OCI-LY1 (cell line): Measurements from ENCODE around the gene FOXB2.

Experiments used
- H2AFZ ChIP-seq: fragments of 200-600 bp; sonication (generic), shearing (Covaris generic); 2 replicates; pipeline ENCODE4 v1.6.0; 2014; ENCODE audit warnings: antibody characterized with exemption, mild to moderate bottlenecking, low read length
- H3F3A ChIP-seq: fragments of 200-600 bp; sonication (generic), shearing (Covaris generic); 2 replicates; pipeline ENCODE4 v1.6.0; 2014; ENCODE audit warnings: mild to moderate bottlenecking, antibody characterized with exemption, low read length, moderate library complexity; ENCODE audit not compliant: insufficient read depth
- H3K27ac ChIP-seq: fragments of 200-600 bp; sonication (generic); 2 replicates; pipeline ENCODE4 v1.5.1; 2014; ENCODE audit warnings: low read length, mixed run types, mild to moderate bottlenecking, low read depth; ENCODE audit not compliant: poor library complexity, severe bottlenecking
- H3K27me3 ChIP-seq: fragments of 200-600 bp; sonication (generic); 2 replicates; pipeline ENCODE4 v1.6.0; 2014; ENCODE audit warnings: antibody characterized with exemption, mild to moderate bottlenecking, low read length, moderate library complexity; ENCODE audit not compliant: insufficient read depth
- H3K36me3 ChIP-seq: fragments of 200-600 bp; sonication (generic); 2 replicates; pipeline ENCODE4 v1.6.1; 2014; ENCODE audit warnings: mild to moderate bottlenecking, antibody characterized with exemption, low read length, moderate library complexity, mixed read lengths; ENCODE audit not compliant: insufficient read depth
- H3K4me1 ChIP-seq: fragments of 200-600 bp; sonication (generic); 2 replicates; pipeline ENCODE4 v1.5.1; 2014; ENCODE audit warnings: mild to moderate bottlenecking, low read length, moderate library complexity; ENCODE audit not compliant: insufficient read depth, severe bottlenecking
- H3K4me2 ChIP-seq: fragments of 200-600 bp; sonication (generic), shearing (Covaris generic); 2 replicates; pipeline ENCODE4 v1.6.1; 2014; ENCODE audit warnings: low read length
- H3K4me3 ChIP-seq: fragments of 200-600 bp; sonication (generic); 2 replicates; pipeline ENCODE4 v1.5.1; 2014; ENCODE audit warnings: low read length, low read depth, mild to moderate bottlenecking, mixed read lengths; ENCODE audit not compliant: poor library complexity, severe bottlenecking
- H3K79me2 ChIP-seq: fragments of 200-600 bp; shearing (Covaris generic); 2 replicates; pipeline ENCODE4 v1.6.1; 2016; ENCODE audit warnings: mixed run types, low read length, mixed read lengths; ENCODE audit not compliant: insufficient read depth
- H3K9ac ChIP-seq: fragments of 200-600 bp; sonication (generic), shearing (Covaris generic); 2 replicates; pipeline ENCODE4 v1.6.1; 2014; ENCODE audit warnings: mild to moderate bottlenecking, low read length, mixed read lengths
- H3K9me2 ChIP-seq: fragments of 200-600 bp; sonication (generic), shearing (Covaris generic); 2 replicates; pipeline ENCODE4 v1.6.1; 2014; ENCODE audit warnings: low read depth, mild to moderate bottlenecking, low read length, mixed read lengths
- H3K9me3 ChIP-seq: fragments of 200-600 bp; shearing (Covaris generic); 2 replicates; pipeline ENCODE4 v1.6.1; 2014; ENCODE audit warnings: low read length, mixed read lengths
- H4K20me1 ChIP-seq: fragments of 200-600 bp; sonication (generic), shearing (Covaris generic); 2 replicates; pipeline ENCODE4 v1.6.0; 2016; ENCODE audit warnings: mild to moderate bottlenecking, low read length; ENCODE audit not compliant: insufficient read depth
- EZH2 ChIP-seq: fragments of 200-600 bp; sonication (generic), shearing (Covaris generic); IDR thresholded peaks from 2 replicates; pipeline ENCODE4 v1.8.0; 2017; ENCODE audit warnings: borderline replicate concordance, mixed run types, mild to moderate bottlenecking, antibody characterized with exemption, low read length, moderate library complexity, mixed read lengths
- TF ChIP-seq, protein P1 (sequence below): fragments of 200-600 bp; sonication (generic), shearing (Covaris generic); IDR thresholded peaks from 2 replicates; pipeline ENCODE4 v1.5.1; 2017; ENCODE audit warnings: mild to moderate bottlenecking, antibody characterized with exemption, low read length, moderate library complexity, mixed read lengths

The FOXB2 gene

DNA sequence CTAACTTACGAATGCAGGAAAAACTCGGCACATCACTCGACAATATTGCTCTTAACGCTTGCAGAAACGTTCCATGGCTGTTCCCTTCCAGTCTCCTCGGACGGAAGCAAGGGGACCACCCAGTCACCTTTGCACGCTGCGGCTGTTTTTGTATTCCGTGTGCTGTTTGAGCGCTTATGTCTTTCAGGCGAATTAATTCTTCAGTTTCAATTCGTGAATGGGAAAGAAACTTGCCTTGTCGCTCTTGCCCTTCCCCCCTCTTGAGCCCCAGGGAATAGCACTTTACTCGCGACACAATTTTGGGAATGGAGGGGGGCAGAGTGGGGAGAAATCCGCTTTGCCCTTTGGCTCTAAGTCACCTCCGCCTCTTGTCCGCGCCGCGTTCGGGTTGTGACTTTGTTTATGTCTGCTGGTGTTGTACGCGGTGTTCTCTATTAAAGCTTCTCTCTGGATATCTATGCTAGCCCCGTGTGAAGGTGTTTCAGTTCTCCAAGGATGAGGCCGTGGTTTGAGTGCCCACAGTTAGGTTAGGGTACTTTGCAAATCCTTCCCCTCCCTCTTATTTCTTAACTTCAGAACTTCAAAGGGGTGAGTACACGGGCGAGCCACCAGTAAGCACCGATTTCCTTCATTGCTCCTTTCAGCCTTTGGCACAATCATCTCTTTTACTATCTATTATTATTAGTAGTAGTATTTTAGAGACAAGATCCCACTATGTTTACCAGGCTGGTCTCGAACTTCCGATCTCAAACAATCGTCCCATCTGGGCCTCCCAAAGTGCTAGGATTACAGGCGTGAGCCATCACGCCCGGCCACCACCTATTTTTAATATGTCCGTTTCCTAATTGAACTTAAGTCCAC, 2.7 kb downstream of the FOXB2 start:
- no peaks in the 10 kb centered on the region for H3K79me2 ChIP-seq
- H3K9me3 ChIP-seq = no peaks in the 10 kb centered on the region
- no peak overlapping the region for H3K4me3 ChIP-seq
- H3K27me3 ChIP-seq = no peaks in the 10 kb centered on the region
- H4K20me1 ChIP-seq = no peaks in the 10 kb centered on the region
- TF ChIP-seq, protein P1, sequence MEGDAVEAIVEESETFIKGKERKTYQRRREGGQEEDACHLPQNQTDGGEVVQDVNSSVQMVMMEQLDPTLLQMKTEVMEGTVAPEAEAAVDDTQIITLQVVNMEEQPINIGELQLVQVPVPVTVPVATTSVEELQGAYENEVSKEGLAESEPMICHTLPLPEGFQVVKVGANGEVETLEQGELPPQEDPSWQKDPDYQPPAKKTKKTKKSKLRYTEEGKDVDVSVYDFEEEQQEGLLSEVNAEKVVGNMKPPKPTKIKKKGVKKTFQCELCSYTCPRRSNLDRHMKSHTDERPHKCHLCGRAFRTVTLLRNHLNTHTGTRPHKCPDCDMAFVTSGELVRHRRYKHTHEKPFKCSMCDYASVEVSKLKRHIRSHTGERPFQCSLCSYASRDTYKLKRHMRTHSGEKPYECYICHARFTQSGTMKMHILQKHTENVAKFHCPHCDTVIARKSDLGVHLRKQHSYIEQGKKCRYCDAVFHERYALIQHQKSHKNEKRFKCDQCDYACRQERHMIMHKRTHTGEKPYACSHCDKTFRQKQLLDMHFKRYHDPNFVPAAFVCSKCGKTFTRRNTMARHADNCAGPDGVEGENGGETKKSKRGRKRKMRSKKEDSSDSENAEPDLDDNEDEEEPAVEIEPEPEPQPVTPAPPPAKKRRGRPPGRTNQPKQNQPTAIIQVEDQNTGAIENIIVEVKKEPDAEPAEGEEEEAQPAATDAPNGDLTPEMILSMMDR = no peak
- no peak for TF ChIP-seq EZH2
- H3K36me3 ChIP-seq = no peaks in the 10 kb centered on the region
- H3F3A ChIP-seq = no peaks in the 10 kb centered on the region
- no peak overlapping the region for H3K4me2 ChIP-seq
- no peak overlapping the region for H3K9ac ChIP-seq
- no peaks in the 10 kb centered on the region for H3K9me2 ChIP-seq
- no peaks in the 10 kb centered on the region for H3K4me1 ChIP-seq
- H3K27ac ChIP-seq = no peak overlapping the region
- no peak overlapping the region for H2AFZ ChIP-seq

GRCh38 chr9:77022783-77023440, 3.5 kb downstream of the FOXB2 start:
- Histone ChIP-seq H3K9me2 (no peaks in the 10 kb centered on the region), H3K9ac (no peak overlapping the region), H3K27ac (no peak overlapping the region), H4K20me1 (no peaks in the 10 kb centered on the region), H3F3A (no peaks in the 10 kb centered on the region), H3K27me3 (no peaks in the 10 kb centered on the region), H3K4me3 (no peak overlapping the region), H3K36me3 (no peaks in the 10 kb centered on the region), H3K9me3 (no peaks in the 10 kb centered on the region), H3K4me1 (no peaks in the 10 kb centered on the region), H3K4me2 (no peak overlapping the region), H2AFZ (no peak overlapping the region), H3K79me2 (no peaks in the 10 kb centered on the region)
- TF ChIP-seq EZH2 = no peak
- TF ChIP-seq, protein P1 = no peak

- Histone ChIP-seq H3K4me1 (no peaks in the 10 kb centered on the region), H3K27me3 (no peaks in the 10 kb centered on the region), H2AFZ (no peak overlapping the region), H3K4me2 (no peak overlapping the region), H3K9ac (no peak overlapping the region), H3K9me3 (no peaks in the 10 kb centered on the region), H3K36me3 (no peaks in the 10 kb centered on the region), H3K27ac (no peak overlapping the region), H3K79me2 (no peaks in the 10 kb centered on the region), H4K20me1 (no peaks in the 10 kb centered on the region), H3K9me2 (no peaks in the 10 kb centered on the region), H3K4me3 (no peak overlapping the region), H3F3A (no peaks in the 10 kb centered on the region)
- TF ChIP-seq EZH2 = no peak
- TF ChIP-seq, protein P1 = no peak
Observed at GRCh38 chr9:77023726-77024125, 4.3 kb downstream of the FOXB2 start.
